ENCODE data around the gene ADCY3.
A peak's percentile ranks its signal among the peaks of the same experiment; 100 is the strongest.

Gene ADCY3

DNA sequence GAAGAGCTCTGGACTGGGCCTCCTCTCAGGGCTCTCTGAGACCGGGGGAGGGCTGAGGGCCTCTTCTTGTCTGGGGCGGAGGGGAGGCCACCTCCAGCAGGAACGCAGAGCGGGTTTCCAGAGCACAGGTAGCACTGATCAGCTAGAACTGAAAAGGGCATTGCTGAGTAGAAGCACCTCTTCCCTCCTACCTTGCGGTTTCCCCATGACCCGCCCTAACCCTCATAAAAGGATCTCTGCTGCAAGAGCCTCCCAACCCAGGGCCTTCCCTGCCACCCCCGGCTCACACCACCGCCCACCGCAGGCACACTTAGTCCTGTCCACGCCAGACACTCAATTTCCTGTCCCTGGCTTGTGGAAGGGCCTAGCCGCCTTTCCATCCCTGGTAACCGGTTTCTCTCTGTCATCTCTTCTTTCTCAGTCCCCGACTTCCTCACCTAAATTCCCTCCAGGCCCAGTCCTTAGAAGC is 966 bp downstream of the ADCY3 start:
- ChIA-PET POLR2A (no interaction called here), CTCF (no interaction called here)
- TF ChIP-seq, protein P1, sequence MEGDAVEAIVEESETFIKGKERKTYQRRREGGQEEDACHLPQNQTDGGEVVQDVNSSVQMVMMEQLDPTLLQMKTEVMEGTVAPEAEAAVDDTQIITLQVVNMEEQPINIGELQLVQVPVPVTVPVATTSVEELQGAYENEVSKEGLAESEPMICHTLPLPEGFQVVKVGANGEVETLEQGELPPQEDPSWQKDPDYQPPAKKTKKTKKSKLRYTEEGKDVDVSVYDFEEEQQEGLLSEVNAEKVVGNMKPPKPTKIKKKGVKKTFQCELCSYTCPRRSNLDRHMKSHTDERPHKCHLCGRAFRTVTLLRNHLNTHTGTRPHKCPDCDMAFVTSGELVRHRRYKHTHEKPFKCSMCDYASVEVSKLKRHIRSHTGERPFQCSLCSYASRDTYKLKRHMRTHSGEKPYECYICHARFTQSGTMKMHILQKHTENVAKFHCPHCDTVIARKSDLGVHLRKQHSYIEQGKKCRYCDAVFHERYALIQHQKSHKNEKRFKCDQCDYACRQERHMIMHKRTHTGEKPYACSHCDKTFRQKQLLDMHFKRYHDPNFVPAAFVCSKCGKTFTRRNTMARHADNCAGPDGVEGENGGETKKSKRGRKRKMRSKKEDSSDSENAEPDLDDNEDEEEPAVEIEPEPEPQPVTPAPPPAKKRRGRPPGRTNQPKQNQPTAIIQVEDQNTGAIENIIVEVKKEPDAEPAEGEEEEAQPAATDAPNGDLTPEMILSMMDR (IDR thresholded peaks at IDR 0.05; ENCODE audit: insufficient read depth, low read length, missing control alignments): no peak
- DNase-seq (ENCODE audit: low read depth, low spot score): no peak
- peak overlapping the region; percentile 62 for H3K4me3 ChIP-seq (ENCODE audit: low read depth, low read length)

DNA sequence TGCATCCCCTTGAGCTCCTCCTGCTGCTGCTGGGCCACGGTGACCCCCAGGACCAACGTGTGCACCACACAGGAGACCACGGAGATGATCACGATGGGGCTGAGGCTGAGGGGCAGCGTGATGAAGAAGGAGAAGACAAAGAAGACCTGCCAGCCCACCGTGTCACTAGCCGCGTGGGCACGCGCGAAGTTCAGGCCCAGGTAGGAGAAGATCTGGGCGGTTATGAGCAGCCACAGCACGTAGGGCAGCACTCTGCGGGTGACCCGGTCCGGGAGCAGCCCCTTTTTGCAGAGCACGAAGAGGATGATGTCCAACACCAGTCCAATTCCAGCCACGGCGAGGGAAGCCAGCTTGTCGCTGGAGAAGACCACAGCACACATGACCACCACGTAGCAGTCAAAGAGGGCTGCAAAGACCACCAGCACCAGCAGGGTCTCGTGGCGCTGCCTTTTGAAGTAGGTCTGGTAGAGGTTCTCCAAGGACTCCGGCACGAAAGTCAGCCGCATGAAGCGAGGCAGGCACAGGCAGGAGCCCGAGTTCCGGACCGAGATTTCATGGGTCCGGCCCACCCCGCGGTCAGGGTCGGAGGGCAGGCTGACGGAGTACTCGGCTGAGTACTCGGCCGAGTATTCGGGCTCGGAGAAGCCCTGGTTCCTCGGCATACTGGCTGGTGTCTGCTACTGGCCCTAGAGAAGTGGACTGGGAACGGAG is 1.6 kb downstream of the ADCY3 start:
- CTCF ChIA-PET: no interaction called here
- H3K4me3 ChIP-seq (ENCODE audit: low read depth, low read length): peak overlapping the region; percentile 62
- DNase-seq (ENCODE audit: low read depth, low spot score): no peak
- TF ChIP-seq, protein P1 (IDR thresholded peaks at IDR 0.05; ENCODE audit: insufficient read depth, low read length, missing control alignments): no peak
- POLR2A ChIA-PET: no interaction called here

DNA sequence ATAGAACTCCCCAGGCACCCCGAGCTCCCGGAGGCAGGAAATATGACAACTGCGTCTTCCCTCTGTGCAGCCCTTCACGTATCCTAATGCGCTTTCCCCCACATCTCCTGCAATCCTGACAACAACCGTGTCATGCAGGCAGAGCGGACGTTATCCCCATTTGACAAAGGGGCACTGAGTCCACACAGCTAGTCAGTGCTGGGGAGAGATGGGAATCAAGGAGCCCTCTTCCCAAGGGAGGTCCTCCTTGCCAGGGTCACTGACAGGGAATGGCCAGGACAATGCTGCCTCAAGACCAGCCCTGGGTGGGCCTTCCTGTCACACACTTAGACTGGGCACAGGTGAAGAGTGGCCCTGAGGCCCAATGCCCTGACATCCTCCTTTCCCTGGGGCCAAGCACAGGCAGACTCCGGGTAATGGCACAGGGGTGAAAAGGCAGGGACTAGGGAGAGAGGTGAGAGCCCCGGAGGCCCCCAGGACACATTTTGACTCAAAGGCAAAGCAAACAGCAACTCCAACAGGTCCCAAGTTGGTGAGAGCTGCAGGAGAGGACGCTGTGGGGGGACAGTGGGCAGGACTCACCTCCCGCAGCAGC is 2.2 kb downstream of the ADCY3 start:
- ChIA-PET POLR2A (no interaction called here), CTCF (no interaction called here)
- no peak overlapping the region for H3K4me3 ChIP-seq (ENCODE audit: low read depth, low read length)
- no peak for DNase-seq (ENCODE audit: low read depth, low spot score)
- TF ChIP-seq, protein P1 (IDR thresholded peaks at IDR 0.05; ENCODE audit: insufficient read depth, low read length, missing control alignments): no peak

DNA sequence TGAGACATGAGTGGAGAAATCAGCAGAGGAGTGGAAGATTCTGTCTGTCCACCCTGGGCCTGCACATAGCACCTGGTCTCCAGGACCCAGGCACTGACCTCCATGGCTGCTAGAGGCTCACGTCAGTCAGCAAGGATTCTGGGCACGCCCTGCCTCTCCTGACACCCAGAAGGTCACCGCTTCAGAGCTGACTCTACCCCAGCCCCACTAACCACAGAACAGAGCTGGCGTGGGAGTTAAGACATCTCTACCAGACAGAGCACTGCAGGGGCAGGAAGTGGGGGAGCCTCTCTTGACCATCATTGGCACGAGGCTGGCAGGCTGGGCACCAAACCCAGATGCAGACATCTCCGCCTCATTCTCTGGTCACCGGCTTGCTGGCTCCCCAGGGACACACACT is 3.0 kb downstream of the ADCY3 start:
- no peak for DNase-seq (ENCODE audit: low read depth, low spot score)
- CTCF ChIA-PET: interaction anchor here (2.3 kb wide), 1 partner anchor 10 kb away, joined by 5 read pairs; no protein-coding TSS in a partner anchor
- H3K4me3 ChIP-seq (ENCODE audit: low read depth, low read length): no peak overlapping the region
- POLR2A ChIA-PET: no interaction called here
- TF ChIP-seq, protein P1 (IDR thresholded peaks at IDR 0.05; ENCODE audit: insufficient read depth, low read length, missing control alignments): no peak

DNA sequence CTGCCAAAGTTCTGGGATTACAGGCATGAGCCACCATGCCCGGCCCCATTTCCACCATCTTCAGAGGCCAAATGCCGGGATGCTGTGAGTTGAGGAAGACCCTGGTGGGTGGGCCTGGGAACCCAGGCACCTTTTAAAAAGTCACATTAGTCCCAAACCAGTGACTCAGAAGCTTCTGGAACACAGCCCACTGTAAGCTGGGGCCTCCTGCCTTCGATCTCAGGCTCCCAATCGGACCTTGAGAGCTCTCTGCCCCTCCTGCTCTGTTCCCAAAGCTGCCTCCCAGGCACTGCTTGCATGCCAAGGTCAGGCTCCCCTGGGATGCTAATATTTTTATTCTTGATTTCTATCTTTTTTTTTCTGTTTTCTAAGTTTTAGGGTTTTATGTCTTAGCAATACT is 4.2 kb downstream of the ADCY3 start:
- no peak overlapping the region for H3K4me3 ChIP-seq (ENCODE audit: low read depth, low read length)
- DNase-seq (ENCODE audit: low read depth, low spot score): no peak
- CTCF ChIA-PET: interaction anchor here (2.3 kb wide), 1 partner anchor 8 kb away, joined by 5 read pairs; no protein-coding TSS in a partner anchor
- TF ChIP-seq, protein P1 (IDR thresholded peaks at IDR 0.05; ENCODE audit: insufficient read depth, low read length, missing control alignments): no peak
- POLR2A ChIA-PET: no interaction called here

DNA sequence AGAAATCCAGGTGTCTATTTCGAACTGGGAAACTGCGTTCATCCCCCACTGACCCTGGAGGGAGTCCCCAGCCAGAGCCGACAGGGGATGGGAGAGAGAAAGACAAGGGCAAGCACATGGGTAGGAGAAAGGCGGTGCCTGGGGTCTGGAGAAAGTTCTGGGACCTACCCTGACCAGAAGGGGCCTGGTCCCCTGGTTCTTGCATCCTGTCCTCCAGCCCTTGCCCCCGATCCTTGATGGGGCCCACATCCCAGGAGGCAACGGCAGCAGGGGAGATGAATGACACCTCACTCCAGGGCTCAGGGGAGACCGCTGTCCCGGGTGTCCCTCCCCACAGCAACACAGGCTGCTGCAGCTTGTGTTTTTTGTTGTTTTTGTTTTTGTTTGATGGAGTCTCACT is 4.9 kb downstream of the ADCY3 start:
- ChIA-PET CTCF (interaction anchor here (2.3 kb wide), 1 partner anchor 8 kb away, joined by 5 read pairs; no protein-coding TSS in a partner anchor), POLR2A (no interaction called here)
- no peak for DNase-seq (ENCODE audit: low read depth, low spot score)
- H3K4me3 ChIP-seq (ENCODE audit: low read depth, low read length): no peak overlapping the region
- TF ChIP-seq, protein P1 (IDR thresholded peaks at IDR 0.05; ENCODE audit: insufficient read depth, low read length, missing control alignments): no peak

All from AG04449 (cell line).